Activated naive CD4-positive, alpha-beta T cell treated with Interleukin-2 at 50 U/mL for 16 hours (primary cell): ENCODE data around the gene SAP25.
"Not testable (repeated sequence)": the region's sequence is repeated elsewhere in the genome, so short reads cannot be mapped to it uniquely, and the experiment has no call there.

Source experiments
- DNase-seq: peaks from one replicate; pipeline ENCODE4 v3.0.0-alpha.2; 2020

The SAP25 gene

DNA sequence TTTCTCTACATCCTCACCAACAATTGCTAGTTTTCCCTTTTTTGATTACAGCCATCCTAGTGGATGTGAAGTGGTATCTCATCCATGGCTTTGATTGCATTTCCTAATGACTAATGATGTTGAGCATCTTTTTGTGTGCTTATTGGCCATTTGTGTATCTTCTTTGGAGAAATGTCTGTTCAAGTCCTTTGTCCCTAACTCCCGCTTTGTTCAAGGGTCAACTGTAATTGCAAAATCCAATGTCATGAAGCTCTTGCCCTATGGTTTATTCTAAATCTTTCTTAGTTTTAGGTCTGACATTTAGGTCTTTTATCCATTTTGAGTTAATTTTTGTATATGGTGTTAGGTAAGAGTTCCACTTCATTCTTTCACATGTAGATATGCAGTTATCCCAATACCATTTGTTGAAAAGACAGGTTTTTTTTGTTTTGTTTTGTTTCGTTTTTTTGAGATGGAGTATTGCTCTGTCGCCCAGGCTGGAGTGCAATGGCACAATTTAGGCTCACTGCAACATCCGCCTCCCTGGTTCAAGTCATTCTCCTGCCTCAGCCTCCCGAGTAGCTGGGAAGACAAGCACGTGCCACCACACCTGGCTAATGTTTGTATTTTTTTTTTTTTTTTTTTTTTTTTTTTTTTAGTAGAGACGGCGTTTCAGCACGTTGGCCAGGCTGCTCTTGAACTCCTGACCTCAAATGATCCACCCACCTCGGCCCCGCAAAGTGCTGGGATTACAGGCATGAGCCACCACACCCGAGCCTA lies 45.4 kb downstream of the SAP25 start:
- not testable (repeated sequence) for DNase-seq

DNA sequence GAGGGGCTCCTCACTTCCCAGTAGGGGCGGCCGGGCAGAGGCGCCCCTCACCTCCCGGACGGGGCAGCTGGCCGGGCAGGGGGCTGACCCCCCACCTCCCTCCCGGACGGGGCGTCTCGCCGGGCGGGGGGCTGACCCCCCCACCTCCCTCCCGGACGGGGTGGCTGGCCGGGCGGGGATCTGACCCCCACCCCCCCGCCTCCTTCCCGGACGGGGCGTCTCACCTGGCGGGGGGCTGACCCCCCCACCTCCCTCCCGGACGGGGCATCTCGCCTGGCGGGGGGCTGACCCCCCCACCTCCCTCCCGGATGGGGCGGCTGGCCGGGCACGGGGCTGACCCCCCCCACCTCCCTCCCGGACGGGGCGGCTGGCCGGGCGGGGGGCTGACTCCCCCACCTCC lies 50.5 kb downstream of the SAP25 start:
- DNase-seq: not testable (repeated sequence)
